Nephron progenitor cell (in vitro differentiated cells): ENCODE measurements around the gene INO80B.

Source experiments
- DNase-seq: peaks from one replicate; pipeline ENCODE4 v3.0.0; 2021
- H3K27ac Mint-ChIP-seq: 2 replicates; pipeline ENCODE4 v1.8.0; 2021; ENCODE audit warnings: mild to moderate bottlenecking, moderate library complexity, mixed read lengths
- H3K27me3 Mint-ChIP-seq: 2 replicates; pipeline ENCODE4 v1.8.0; 2021; ENCODE audit warnings: mild to moderate bottlenecking, low read depth, mixed read lengths; ENCODE audit not compliant: poor library complexity
- H3K36me3 Mint-ChIP-seq: 2 replicates; pipeline ENCODE4 v1.8.0; 2021; ENCODE audit warnings: low read depth, mixed read lengths
- H3K4me1 Mint-ChIP-seq: 2 replicates; pipeline ENCODE4 v1.8.0; 2021; ENCODE audit warnings: mixed read lengths
- H3K4me3 Mint-ChIP-seq: 2 replicates; pipeline ENCODE4 v1.8.0; 2021; ENCODE audit warnings: mild to moderate bottlenecking, moderate library complexity, mixed read lengths
- H3K9me3 Mint-ChIP-seq: 2 replicates; pipeline ENCODE4 v1.8.0; 2021; ENCODE audit warnings: mild to moderate bottlenecking, moderate library complexity, mixed read lengths
- TF ChIP-seq, protein P1 (sequence below): fragments of 200-600 bp; sonication (generic); IDR thresholded peaks from 2 replicates; pipeline ENCODE4 v1.5.0; 2021; ENCODE audit warnings: antibody characterized with exemption

The INO80B gene

DNA sequence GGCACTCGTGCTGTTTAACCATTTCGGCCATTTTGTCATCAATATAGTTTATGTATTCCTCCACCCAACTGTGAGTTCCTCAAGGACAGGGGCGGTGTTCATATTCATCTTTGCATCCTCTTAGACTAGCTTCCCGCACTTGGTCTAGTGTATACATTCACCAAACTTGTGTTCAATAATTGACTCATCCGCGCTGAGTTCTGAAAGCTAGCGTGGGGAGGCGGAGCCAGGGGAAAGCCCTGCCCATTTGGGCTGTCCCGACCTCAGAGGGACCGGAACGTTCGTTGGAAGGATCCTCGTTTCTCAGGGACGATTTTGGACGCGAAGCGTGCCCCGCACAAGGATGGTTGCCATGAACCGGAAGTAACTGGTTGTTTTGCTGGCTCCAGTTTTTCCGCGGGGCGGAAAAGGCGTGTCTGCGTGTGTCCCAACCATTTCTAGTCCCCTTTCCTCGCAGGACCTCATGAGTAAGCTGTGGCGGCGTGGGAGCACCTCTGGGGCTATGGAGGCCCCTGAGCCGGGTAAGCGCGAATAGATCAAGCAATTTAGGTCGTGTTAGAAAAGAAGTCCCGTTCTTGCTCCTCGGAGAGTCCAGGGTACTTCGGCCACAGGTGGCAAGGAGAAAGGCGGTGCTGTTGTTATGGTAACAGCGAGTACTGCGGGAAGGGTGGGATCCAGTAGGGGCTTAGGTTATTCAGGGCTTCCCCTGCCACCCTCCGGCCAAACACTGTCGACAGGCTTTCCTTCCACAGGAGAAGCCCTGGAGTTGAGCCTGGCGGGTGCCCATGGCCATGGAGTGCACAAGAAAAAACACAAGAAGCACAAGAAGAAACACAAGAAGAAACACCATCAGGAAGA, at the start of gene INO80B:
TSS of gene INO80B (plus strand) at position 434 of the 858 bp plus-strand sequence. CDS start at position 464, 30 bp downstream.
- H3K27me3 Mint-ChIP-seq, result peaks cover 18% of the 10 kb centered on the region
- peak within 1 kb of the TSS; percentile 95 for H3K4me3 Mint-ChIP-seq
- no peaks in the 10 kb centered on the region for H3K36me3 Mint-ChIP-seq

DNA sequence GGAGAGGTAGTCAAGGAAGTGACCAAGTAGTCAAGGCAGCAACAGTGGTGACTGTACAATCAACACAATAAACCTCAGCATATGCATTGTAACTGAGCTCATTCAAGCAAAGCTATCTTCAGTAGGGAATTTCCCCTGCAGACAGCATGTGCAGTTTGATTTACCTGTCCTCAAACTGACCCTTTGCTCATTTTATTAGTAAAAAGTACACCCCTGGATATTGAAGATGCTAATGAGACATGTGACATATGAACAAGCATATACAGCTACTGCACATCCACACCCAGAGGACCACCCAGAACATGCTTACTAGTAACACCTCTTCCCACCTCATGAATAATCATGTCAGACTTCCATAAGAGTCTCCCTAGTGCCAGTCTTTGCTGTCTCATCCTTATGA, 48.9 kb upstream of the INO80B start:
- TF ChIP-seq, protein P1, sequence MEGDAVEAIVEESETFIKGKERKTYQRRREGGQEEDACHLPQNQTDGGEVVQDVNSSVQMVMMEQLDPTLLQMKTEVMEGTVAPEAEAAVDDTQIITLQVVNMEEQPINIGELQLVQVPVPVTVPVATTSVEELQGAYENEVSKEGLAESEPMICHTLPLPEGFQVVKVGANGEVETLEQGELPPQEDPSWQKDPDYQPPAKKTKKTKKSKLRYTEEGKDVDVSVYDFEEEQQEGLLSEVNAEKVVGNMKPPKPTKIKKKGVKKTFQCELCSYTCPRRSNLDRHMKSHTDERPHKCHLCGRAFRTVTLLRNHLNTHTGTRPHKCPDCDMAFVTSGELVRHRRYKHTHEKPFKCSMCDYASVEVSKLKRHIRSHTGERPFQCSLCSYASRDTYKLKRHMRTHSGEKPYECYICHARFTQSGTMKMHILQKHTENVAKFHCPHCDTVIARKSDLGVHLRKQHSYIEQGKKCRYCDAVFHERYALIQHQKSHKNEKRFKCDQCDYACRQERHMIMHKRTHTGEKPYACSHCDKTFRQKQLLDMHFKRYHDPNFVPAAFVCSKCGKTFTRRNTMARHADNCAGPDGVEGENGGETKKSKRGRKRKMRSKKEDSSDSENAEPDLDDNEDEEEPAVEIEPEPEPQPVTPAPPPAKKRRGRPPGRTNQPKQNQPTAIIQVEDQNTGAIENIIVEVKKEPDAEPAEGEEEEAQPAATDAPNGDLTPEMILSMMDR, result no peak
- Mint-ChIP-seq H3K4me3 (no peak overlapping the region), H3K36me3 (peaks cover 4% of the 10 kb centered on the region), H3K27ac (no peak overlapping the region), H3K27me3 (peaks cover 50% of the 10 kb centered on the region), H3K9me3 (no peaks in the 10 kb centered on the region), H3K4me1 (no peaks in the 10 kb centered on the region)
- DNase-seq, result no peak

More for the DNA sequence above, at the start of gene INO80B:
- Mint-ChIP-seq H3K9me3 (no peaks in the 10 kb centered on the region), H3K27ac (peak within 1 kb of the TSS; percentile 92), H3K4me1 (peaks cover 45% of the 10 kb centered on the region)
- TF ChIP-seq, protein P1, result no peak
- DNase-seq, result peak; percentile 92

DNA sequence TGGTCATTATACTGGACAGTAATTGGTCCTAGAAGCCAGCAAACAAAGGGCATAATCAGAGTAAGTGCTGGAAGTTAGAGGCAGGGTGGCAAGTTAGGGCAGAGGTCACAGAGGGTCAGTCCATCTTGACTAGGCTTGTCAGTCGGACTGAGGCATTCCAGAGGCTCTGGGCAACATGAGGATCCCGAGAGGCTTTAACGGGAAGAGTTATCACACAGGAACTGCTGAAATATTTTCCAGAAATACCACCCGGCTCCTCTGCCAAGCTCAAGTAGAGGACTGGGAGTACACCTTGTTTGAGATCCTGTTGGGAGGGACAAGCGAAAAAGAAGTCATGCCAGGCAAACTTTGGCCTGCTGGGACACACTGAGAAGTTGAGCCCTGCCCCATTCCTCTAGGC, 47.2 kb upstream of the INO80B start:
- no peaks in the 10 kb centered on the region for H3K9me3 Mint-ChIP-seq
- H3K4me3 Mint-ChIP-seq, result no peak overlapping the region
- peaks cover 4% of the 10 kb centered on the region for H3K36me3 Mint-ChIP-seq
- no peak overlapping the region for H3K27ac Mint-ChIP-seq
- TF ChIP-seq, protein P1, result no peak
- peaks cover 42% of the 10 kb centered on the region for H3K27me3 Mint-ChIP-seq
- DNase-seq, result no peak
- no peaks in the 10 kb centered on the region for H3K4me1 Mint-ChIP-seq

DNA sequence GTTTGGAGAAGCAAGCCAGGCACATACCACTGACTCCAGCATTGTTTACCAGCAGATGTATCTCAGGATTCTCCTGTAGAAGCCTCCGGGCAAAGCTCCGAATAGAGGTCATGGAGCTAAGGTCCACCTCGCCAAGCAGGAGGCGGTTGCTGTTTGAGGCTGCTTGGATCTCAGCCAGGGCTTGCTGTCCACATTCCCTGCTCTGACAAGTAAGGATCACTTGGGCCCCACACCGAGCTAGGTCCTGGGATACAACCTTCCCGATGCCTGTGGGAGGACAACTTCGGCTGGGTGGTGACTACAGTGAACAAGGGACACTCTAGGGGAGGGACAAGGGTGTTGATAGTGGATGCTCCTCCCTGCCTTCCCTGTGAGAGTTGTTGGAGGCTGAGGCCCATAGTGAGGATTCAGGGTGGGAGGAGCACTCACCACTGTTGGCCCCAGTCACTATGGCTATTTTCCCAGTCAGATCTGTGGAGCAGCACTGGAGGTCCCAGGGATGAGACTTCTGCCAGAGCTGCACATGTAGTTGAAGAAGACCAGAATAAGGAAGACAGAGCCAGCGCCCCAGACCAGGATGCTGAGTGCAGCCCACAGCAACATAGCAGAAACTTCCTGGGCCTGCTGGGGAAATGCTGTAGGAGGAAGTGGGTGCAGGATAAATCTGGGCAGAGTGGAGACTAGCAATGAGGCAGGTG, 41.7 kb upstream of the INO80B start:
- Mint-ChIP-seq H3K27ac (no peak overlapping the region), H3K4me3 (no peak overlapping the region), H3K4me1 (peaks cover 10% of the 10 kb centered on the region), H3K9me3 (no peaks in the 10 kb centered on the region), H3K36me3 (peaks cover 4% of the 10 kb centered on the region), H3K27me3 (peaks cover 16% of the 10 kb centered on the region)
- DNase-seq, result no peak
- TF ChIP-seq, protein P1, result no peak

DNA sequence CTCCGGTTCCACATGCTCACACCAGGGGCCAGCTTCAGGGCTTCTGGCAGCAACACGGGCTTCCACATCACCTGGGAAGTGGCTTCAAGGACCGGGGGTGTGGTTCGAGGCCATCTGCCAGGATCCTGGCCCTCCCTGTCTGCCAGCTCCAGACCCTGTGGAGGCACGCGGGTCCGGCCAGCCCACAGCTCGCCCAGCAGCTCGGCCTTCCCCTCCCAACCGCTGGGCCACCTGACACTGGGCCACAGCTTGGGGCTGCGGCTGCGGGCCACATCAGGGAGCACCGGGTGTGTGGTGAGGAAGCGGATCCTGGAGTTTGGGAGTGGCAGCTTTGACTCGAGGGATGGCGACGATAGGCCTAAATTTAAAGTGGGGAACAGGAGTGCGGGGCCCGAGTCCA, 40.4 kb upstream of the INO80B start:
- TF ChIP-seq, protein P1, result no peak
- H3K27me3 Mint-ChIP-seq, result peaks cover 6% of the 10 kb centered on the region
- H3K36me3 Mint-ChIP-seq, result peaks cover 2% of the 10 kb centered on the region
- no peaks in the 10 kb centered on the region for H3K9me3 Mint-ChIP-seq
- H3K27ac Mint-ChIP-seq, result no peak overlapping the region
- no peak for DNase-seq
- peaks cover 10% of the 10 kb centered on the region for H3K4me1 Mint-ChIP-seq
- H3K4me3 Mint-ChIP-seq, result no peak overlapping the region
